ENCODE data around the gene RAX. TPM values are rescaled to one million over a fixed set of nuclear protein-coding genes. Genes with fewer than 3 reads are reported as not detected.

Gene RAX
- total RNA-seq = under 1 TPM; 0.23 to 0.40 TPM

DNA sequence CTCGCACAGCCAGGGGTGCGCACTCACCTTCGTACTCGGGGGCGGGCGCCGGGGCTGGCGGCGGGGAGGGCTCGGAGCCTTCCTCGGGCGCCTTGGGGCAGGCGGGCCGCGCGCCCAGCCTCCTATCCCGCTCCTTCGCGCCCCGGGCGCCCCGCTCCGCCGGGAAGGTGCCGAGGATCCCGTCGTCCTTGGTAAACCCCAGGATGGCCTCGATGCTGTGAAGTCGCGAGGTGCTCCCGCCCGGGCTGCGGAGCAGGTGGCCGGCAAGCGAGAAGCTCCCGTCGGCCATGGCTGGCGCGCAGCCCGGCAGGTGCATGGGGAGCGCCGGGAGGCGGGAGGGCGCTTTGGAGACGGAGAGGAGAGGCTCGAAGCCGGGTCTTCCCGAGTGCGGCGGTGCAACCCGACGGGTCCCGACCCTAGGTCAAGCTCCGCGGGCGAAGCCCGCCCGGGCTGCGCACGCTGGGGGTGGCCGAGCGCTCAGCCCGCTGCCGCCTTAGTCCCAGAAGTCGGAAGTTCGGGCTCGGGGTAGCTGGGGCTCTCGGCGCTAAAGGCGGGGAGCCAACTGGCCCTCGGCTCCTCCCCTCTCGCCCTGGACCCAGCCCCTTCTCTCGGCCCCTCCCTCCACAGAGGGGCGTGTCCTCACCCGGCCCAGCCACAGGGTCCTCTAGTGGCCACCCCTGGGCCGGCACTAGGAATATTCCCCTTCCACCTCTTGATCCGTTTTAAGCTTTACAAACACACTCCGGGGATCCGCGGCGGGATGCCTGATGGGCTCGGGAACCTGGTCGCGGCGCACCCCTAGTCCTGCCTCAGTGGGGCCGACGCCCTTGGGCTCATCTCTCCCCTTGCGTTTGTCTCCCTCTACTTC lies at the start of gene RAX:
Gene RAX, minus strand, starts transcription at position 564 of the 868 bp plus-strand sequence. Its CDS starts 248 bp downstream, at position 316.
- no peaks in the 10 kb centered on the region for H3K36me3 ChIP-seq
- H3K4me1 ChIP-seq (replicated peaks) = no peaks in the 10 kb centered on the region
- no peak for DNase-seq (ENCODE audit: low spot score)
- intact Hi-C loops (cut with DNase I) = no loop called here
- H3K4me3 ChIP-seq = peak within 1 kb of the TSS in 1 of 2 donors; percentile 12
- no peaks in the 10 kb centered on the region for H3K9me3 ChIP-seq
- 4% methylated on average over 63 of the region's 88 CpGs for WGBS
- no peak within 1 kb of the TSS for H3K27ac ChIP-seq
- H3K27me3 ChIP-seq (replicated peaks; ENCODE audit: insufficient read depth) = peaks cover 37% of the 10 kb centered on the region
- TF ChIP-seq CTCF (IDR thresholded peaks at IDR 0.05) (no peak), POLR2AphosphoS5 (IDR thresholded peaks at IDR 0.05) (no peak)

- Histone ChIP-seq H3K9me3 (no peaks in the 10 kb centered on the region), H3K27me3 (replicated peaks; ENCODE audit: insufficient read depth) (no peaks in the 10 kb centered on the region), H3K27ac (no peak within 1 kb of the TSS), H3K4me3 (no peak within 1 kb of the TSS), H3K4me1 (replicated peaks) (no peaks in the 10 kb centered on the region), H3K36me3 (no peaks in the 10 kb centered on the region)
- intact Hi-C loops (cut with DNase I) = no loop called here
- TF ChIP-seq POLR2A (IDR thresholded peaks at IDR 0.05) = no peak
- TF ChIP-seq CTCF (IDR thresholded peaks at IDR 0.05) = no peak
- no peak for TF ChIP-seq POLR2AphosphoS5 (IDR thresholded peaks at IDR 0.05)
- DNase-seq (ENCODE audit: low spot score) = no peak
- 89% methylated on average over 4 of the region's 4 CpGs for WGBS
These were observed 45.3 kb upstream of the RAX start, which contains the start of gene CPLX4 for GRCh38 chr18:59318460-59319050. CPLX4 (minus strand) TSS chr18:59318649; CDS start chr18:59318462, 187 bp downstream.

DNA sequence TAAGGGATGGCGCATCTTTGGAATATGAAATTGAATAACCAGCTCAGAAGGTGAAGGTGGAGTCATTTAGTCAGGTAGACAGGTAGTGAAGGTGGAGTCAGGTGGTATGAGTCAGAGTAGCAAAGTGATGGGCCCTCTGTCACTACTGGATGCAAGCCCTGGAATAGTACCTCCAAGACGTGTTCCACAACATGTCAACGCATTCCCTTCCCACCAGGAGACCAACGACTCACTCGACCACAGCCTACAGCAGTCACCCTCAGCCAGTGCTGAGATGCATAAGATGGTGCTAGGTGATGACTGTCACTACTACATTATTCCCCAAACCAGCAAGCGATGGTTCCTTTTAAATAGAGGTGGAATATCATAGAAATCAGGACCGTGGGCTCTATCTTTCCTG lies 38.4 kb upstream of the RAX start:
- no peaks in the 10 kb centered on the region for H3K9me3 ChIP-seq
- H3K4me1 ChIP-seq (replicated peaks) = no peaks in the 10 kb centered on the region
- no peak overlapping the region for H3K4me3 ChIP-seq
- no peaks in the 10 kb centered on the region for H3K36me3 ChIP-seq
- H3K27me3 ChIP-seq (replicated peaks; ENCODE audit: insufficient read depth) = no peaks in the 10 kb centered on the region
- TF ChIP-seq POLR2A (IDR thresholded peaks at IDR 0.05) (no peak), POLR2AphosphoS5 (IDR thresholded peaks at IDR 0.05) (no peak), CTCF (IDR thresholded peaks at IDR 0.05) (no peak)
- DNase-seq (ENCODE audit: low spot score) = no peak
- intact Hi-C loops (cut with DNase I) = no loop called here
- WGBS = 84% methylated on average over 7 of the region's 7 CpGs
- H3K27ac ChIP-seq = no peak overlapping the region

GRCh38 chr18:59308938-59309260 lies 35.6 kb upstream of the RAX start:
- Histone ChIP-seq H3K9me3 (no peaks in the 10 kb centered on the region), H3K36me3 (no peaks in the 10 kb centered on the region), H3K27ac (no peak overlapping the region), H3K4me1 (replicated peaks) (no peaks in the 10 kb centered on the region), H3K27me3 (replicated peaks; ENCODE audit: insufficient read depth) (no peaks in the 10 kb centered on the region), H3K4me3 (peak overlapping the region in 1 of 2 donors; percentile 18)
- intact Hi-C loops (cut with DNase I) = loop anchor here (2.0 kb wide), 1 partner anchor 94 kb away; no protein-coding TSS in a partner anchor
- WGBS = 11% methylated on average over 5 of the region's 5 CpGs
- DNase-seq (ENCODE audit: low spot score) = no peak
- TF ChIP-seq POLR2A (IDR thresholded peaks at IDR 0.05) (no peak), POLR2AphosphoS5 (IDR thresholded peaks at IDR 0.05) (no peak), CTCF (IDR thresholded peaks at IDR 0.05) (no peak)
